GM12874 (cell line): Measurements from ENCODE around the gene OVOL3.

Source experiments
- TF ChIP-seq, protein P1 (sequence below): IDR thresholded peaks from 2 replicates; pipeline ENCODE4 v1.5.1; 2011; ENCODE audit warnings: low read depth, mild to moderate bottlenecking, control low read depth, low read length, moderate library complexity; ENCODE audit not compliant: insufficient read depth

Gene OVOL3

DNA sequence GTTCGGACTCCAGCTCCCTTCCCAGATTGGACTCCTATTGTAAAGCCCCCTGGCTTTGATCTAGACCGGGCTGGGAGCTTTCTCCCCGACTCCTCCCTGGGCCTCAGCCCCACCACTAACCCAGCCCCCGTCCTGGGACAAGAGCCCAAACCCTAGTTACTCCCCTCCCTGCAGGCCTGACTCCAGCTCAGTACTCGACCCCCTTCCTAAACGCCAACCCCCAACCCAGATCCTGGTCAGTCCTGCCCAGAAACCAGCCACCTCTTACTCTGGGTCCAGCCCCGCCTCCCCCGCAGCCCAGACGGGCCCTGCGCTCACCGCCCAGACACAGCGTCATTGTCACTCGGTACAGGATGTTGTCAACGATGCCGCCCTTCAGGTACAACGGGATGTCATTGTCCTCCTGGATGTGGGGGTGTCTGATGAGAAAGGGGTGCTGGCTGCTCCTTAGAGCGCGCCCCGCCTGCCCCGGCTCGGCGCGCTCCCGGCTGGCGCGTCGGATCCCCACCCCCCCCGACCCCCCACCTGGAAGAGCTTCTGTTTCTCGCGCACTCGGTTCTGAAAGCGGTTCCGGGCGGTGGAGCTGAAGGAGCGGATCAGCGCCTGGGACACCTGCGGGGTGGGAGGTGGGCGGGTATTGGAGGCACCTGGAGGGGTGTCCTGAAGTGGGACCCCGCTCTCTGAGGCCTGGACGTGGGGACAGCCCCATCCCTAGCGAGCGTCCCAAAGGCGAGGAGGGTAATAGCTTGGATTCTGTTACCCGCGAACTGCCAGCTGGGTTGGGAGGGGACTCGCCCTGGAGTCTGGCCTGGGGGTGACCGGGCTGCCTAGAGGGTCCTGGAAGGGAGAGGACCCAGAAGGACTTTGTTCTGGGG lies 40.4 kb downstream of the OVOL3 start:
- TF ChIP-seq, protein P1, sequence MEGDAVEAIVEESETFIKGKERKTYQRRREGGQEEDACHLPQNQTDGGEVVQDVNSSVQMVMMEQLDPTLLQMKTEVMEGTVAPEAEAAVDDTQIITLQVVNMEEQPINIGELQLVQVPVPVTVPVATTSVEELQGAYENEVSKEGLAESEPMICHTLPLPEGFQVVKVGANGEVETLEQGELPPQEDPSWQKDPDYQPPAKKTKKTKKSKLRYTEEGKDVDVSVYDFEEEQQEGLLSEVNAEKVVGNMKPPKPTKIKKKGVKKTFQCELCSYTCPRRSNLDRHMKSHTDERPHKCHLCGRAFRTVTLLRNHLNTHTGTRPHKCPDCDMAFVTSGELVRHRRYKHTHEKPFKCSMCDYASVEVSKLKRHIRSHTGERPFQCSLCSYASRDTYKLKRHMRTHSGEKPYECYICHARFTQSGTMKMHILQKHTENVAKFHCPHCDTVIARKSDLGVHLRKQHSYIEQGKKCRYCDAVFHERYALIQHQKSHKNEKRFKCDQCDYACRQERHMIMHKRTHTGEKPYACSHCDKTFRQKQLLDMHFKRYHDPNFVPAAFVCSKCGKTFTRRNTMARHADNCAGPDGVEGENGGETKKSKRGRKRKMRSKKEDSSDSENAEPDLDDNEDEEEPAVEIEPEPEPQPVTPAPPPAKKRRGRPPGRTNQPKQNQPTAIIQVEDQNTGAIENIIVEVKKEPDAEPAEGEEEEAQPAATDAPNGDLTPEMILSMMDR, result no peak

DNA sequence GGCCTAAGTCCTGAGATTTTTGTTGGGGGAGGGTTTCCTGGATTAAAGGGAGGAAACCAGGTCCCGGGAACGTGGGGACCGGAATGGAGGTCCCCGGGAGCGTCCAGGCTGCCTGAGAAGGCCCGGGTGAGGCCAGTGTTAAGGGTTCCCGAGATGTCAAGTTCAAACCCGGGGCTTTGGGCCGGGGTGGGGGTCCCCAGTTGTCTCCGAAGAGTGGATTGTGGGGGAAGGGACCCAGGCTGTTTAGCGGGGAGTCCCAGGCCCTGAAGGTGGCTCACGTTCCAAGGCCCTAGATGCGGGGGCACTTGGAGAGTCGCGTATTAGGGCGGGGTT lies 41.0 kb downstream of the OVOL3 start:
- TF ChIP-seq, protein P1, result no peak

DNA sequence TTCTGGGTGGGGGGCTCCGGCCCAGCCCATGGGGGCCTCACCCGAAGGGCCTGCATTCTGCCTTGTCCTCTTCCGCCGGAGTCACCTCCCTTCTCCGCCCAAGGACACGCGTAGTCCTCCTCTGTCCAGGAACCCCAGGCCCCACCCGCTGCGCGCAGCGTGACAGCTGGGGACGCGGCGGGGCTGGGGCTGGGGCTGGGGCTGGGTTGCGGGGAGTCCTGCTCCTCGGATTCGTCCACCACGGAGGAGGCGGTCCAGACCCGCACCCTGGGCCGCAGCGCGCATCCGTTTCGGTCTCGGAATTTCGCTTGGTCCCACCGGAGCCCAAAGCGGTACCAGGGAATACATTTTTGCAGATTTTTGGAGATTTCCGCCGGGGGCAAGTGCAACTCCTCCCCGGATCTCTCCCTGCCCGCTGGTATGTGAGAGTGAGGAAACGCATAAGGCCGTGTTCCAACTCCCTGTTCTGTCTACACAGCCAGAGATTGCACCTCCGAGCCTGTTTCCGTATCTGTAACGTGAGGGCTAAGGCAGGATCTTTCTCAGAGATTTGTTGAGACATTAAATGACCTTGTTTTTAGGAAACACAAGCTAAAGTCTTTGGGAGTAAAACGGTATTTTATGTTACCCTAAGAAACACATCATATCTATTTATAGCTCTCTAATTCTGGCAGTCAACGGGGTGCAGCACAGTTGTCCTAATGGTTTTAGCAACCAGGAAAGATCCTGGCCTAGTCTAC lies 41.6 kb downstream of the OVOL3 start, which contains the start of gene COX7A1:
Gene COX7A1 (minus strand): TSS at position 96 of the 740 bp plus-strand sequence. CDS start 40 bp downstream, at position 56.
- TF ChIP-seq, protein P1, result no peak

DNA sequence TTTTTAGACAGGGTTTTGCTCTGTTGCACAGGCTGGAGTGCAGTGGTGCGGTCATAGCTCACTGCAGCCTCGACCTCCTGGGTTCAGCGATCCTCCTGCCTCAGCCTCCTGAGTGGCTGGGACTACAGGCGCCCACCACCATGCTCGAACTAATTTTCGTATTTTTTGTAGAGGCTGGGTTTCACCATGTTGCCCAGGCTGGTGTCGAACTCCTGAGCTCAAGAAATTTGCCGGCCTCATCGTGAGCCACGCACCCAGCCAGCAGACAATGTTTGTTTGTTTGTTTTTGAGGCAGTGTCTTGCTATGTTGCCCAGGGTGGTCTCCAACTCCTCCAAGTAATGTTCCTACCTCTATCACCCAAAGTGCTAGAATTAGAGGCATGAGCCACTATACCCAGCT lies 42.2 kb downstream of the OVOL3 start:
- TF ChIP-seq, protein P1, result no peak

DNA sequence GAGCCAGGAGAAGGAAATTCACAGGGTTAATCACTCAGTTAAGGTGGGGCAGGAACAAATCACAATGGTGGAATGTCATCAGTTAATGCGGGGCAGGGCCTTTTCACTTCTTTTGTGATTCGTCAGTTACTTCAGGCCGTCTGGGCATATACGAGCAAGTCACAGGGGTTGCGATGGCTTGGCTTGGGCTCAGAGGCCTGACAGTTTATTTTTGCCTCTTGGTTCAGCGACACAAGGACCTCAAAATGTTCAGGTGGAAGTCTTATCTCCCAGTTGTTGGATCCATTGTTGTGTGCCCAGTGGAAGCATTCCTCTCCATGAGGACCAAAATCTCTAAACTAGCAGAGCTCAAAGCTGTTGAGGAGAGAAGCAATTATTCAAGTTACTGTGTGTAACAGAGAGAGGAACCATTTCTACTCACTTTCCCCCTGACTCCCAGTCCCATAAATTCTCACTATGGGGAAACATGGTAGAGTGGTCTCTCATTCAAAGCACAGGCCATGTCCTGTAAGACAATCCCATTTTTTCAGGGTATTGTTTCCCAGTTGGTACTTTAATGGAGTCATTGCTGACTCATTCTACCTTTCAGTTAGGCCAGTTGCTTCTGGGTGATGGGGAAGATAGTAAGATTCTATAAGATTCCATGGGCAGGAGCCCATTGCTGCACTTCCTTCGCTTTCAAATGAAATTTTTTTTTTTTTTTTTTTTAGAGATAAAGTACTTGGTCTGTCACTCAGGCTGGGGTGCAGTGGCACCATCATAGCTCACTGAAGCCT lies 50.1 kb downstream of the OVOL3 start:
- TF ChIP-seq, protein P1, result no peak
